DMS79 (cell line): Measurements from ENCODE around the gene HOXB7.

ENCODE experiments used
- DNase-seq: peaks from one replicate; lab custom pipeline; 2025; lab: John Stamatoyannopoulos, UW

HOXB7 gene

GRCh38 chr17:48636177-48637018, 25.6 kb upstream of the HOXB7 start:
- DNase-seq, result no peak

- DNase-seq, result no peak
These were observed 23.8 kb upstream of the HOXB7 start for GRCh38 chr17:48634493-48635208.

GRCh38 chr17:48633266-48633677, 22.5 kb upstream of the HOXB7 start:
- DNase-seq, result no peak

- no peak for DNase-seq
These were observed 21.9 kb upstream of the HOXB7 start for GRCh38 chr17:48632579-48633265.

GRCh38 chr17:48631693-48632578, 21.1 kb upstream of the HOXB7 start:
- no peak for DNase-seq

GRCh38 chr17:48630925-48631692, 20.3 kb upstream of the HOXB7 start:
- DNase-seq, result no peak

GRCh38 chr17:48630009-48630924, 19.4 kb upstream of the HOXB7 start:
- DNase-seq, result no peak

- no peak for DNase-seq
These were observed 18.6 kb upstream of the HOXB7 start for GRCh38 chr17:48629411-48629759.

- DNase-seq, result no peak
These were observed 18.0 kb upstream of the HOXB7 start for GRCh38 chr17:48628649-48629410.

- no peak for DNase-seq
These were observed 17.1 kb upstream of the HOXB7 start for GRCh38 chr17:48627623-48628521.

- no peak for DNase-seq
These were observed 16.3 kb upstream of the HOXB7 start for GRCh38 chr17:48627118-48627597.

- DNase-seq, result peak; percentile 20
These were observed 15.7 kb upstream of the HOXB7 start, which contains the start of gene HOXB9 for GRCh38 chr17:48626245-48627117. Gene HOXB9, minus strand, starts transcription at chr17:48626358. Its CDS starts 89 bp downstream, at chr17:48626269.

GRCh38 chr17:48625495-48626244, 14.9 kb upstream of the HOXB7 start:
- DNase-seq, result no peak

- DNase-seq, result peak; percentile 13
These were observed 14.0 kb upstream of the HOXB7 start for GRCh38 chr17:48624544-48625494.

GRCh38 chr17:48624118-48624517, 13.3 kb upstream of the HOXB7 start:
- DNase-seq, result no peak
